ENCODE data around the gene TKT. TPM values are rescaled to one million over a fixed set of nuclear protein-coding genes. Genes with fewer than 3 reads are reported as not detected.
"Not testable (repeated sequence)": the region's sequence is repeated elsewhere in the genome, so short reads cannot be mapped to it uniquely, and the experiment has no call there.

The TKT gene
- total RNA-seq, 4 donors from 2014 or later: 468 to 962 (median 800) TPM

GRCh38 chr3:53299611-53300023 is 43.8 kb upstream of the TKT start:
- H3K27ac ChIP-seq: peak overlapping the region in 1 of 3 donors; percentile 34
- intact Hi-C loops (cut with DNase I): loop anchor here (5.0 kb wide), 1 partner anchor 408 kb away; no protein-coding TSS in a partner anchor
- TF ChIP-seq CTCF (IDR thresholded peaks at IDR 0.05): peak; percentile 68 to 95 (median 90)
- 48 to 49% methylated on average over 5 of the region's 5 CpGs for WGBS, 2 donors
- peaks cover 0 to 14% of the 10 kb centered on the region in 2 donors for H3K4me1 ChIP-seq
- peaks cover 10 to 13% of the 10 kb centered on the region in 2 donors for H3K36me3 ChIP-seq
- not testable (repeated sequence) for DNase-seq; H3K4me3 ChIP-seq (replicated peaks in 1 of 3); H3K27me3 ChIP-seq; H3K9me3 ChIP-seq

- WGBS, 2 donors: 95 to 97% methylated on average over 1 of the region's 1 CpG
- H3K4me1 ChIP-seq: no peaks in the 10 kb centered on the region
- H3K4me3 ChIP-seq (replicated peaks in 1 of 3): no peak overlapping the region
- DNase-seq: no peak
- no peak overlapping the region for H3K27ac ChIP-seq
- no peak for TF ChIP-seq POLR2A (IDR thresholded peaks at IDR 0.05)
- TF ChIP-seq CTCF (IDR thresholded peaks at IDR 0.05): no peak
- intact Hi-C loops (cut with DNase I): no loop called here
- H3K36me3 ChIP-seq: peaks cover 7 to 15% of the 10 kb centered on the region in 2 donors
- H3K9me3 ChIP-seq: no peaks in the 10 kb centered on the region
- H3K27me3 ChIP-seq: no peaks in the 10 kb centered on the region
Measured at GRCh38 chr3:53295410-53295809, 39.6 kb upstream of the TKT start.

- 90 to 97% methylated on average over 8 of the region's 8 CpGs for WGBS, 2 donors
- Histone ChIP-seq H3K4me3 (replicated peaks in 1 of 3) (no peak overlapping the region), H3K27me3 (no peaks in the 10 kb centered on the region), H3K4me1 (no peaks in the 10 kb centered on the region), H3K27ac (no peak overlapping the region), H3K9me3 (no peaks in the 10 kb centered on the region), H3K36me3 (peaks cover 7 to 15% of the 10 kb centered on the region in 2 donors)
- no peak for TF ChIP-seq CTCF (IDR thresholded peaks at IDR 0.05)
- TF ChIP-seq POLR2A (IDR thresholded peaks at IDR 0.05): no peak
- DNase-seq: no peak
- intact Hi-C loops (cut with DNase I): no loop called here
Measured at GRCh38 chr3:53293867-53294266, 38.0 kb upstream of the TKT start.

GRCh38 chr3:53288214-53288613 is 32.4 kb upstream of the TKT start:
- 84 to 85% methylated on average over 4 of the region's 4 CpGs for WGBS, 2 donors
- DNase-seq: no peak
- H3K4me3 ChIP-seq (replicated peaks in 1 of 3): no peak overlapping the region
- peaks cover 0 to 5% of the 10 kb centered on the region in 2 donors for H3K4me1 ChIP-seq
- TF ChIP-seq CTCF (IDR thresholded peaks at IDR 0.05): no peak
- no peak for TF ChIP-seq POLR2A (IDR thresholded peaks at IDR 0.05)
- intact Hi-C loops (cut with DNase I): no loop called here
- H3K9me3 ChIP-seq: no peaks in the 10 kb centered on the region
- H3K36me3 ChIP-seq: peaks cover 12 to 27% of the 10 kb centered on the region in 2 donors
- no peak overlapping the region for H3K27ac ChIP-seq
- no peaks in the 10 kb centered on the region for H3K27me3 ChIP-seq

- H3K27me3 ChIP-seq: no peaks in the 10 kb centered on the region
- H3K27ac ChIP-seq: peak overlapping the region; percentile 14 to 65 (median 45)
- H3K9me3 ChIP-seq: no peaks in the 10 kb centered on the region
- intact Hi-C loops (cut with DNase I): no loop called here
- 31 to 71% methylated on average over 4 of the region's 4 CpGs for WGBS, 2 donors
- peaks cover 12 to 20% of the 10 kb centered on the region in 2 donors for H3K36me3 ChIP-seq
- H3K4me3 ChIP-seq (replicated peaks in 1 of 3): no peak overlapping the region
- peaks cover 0 to 5% of the 10 kb centered on the region in 2 donors for H3K4me1 ChIP-seq
- no peak for TF ChIP-seq POLR2A (IDR thresholded peaks at IDR 0.05)
- TF ChIP-seq CTCF (IDR thresholded peaks at IDR 0.05): no peak
- DNase-seq: peak; percentile 67 to 79
Measured at GRCh38 chr3:53287131-53287629, 31.4 kb upstream of the TKT start.
